22Rv1 (cell line): ENCODE data around the gene CDKN2A.

Experiments used
- H3K27ac ChIP-seq: fragments of 450-650 bp; 2 replicates; pipeline ENCODE4 v1.5.1; 2017
- ZFX ChIP-seq: fragments of 450-650 bp; IDR thresholded peaks from 2 replicates; pipeline ENCODE4 v1.6.1; 2017; ENCODE audit warnings: antibody characterized with exemption, borderline replicate concordance
- TF ChIP-seq, protein P1 (sequence below): fragments of 450-650 bp; IDR thresholded peaks from 2 replicates; pipeline ENCODE4 v1.5.1; 2017; ENCODE audit warnings: mild to moderate bottlenecking

CDKN2A gene

DNA sequence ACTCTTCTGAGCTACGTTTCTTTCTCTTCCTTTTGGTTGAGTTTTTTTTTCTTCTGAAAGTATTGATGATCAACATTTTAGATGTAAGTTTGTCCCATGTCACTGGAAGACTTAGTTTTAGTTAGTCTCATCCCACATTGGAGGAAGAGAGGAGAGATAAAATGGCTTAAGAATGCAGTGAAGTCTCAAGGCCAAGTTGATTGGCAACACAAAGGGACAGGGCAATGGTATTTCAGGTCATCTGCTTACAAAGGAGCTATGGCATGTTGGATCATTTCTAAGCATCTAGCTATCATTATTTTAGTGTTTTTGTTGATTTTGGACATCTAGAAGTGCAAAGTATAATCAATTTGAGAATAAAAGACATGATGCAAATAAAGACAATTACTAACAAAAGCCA, 58.6 kb downstream of the CDKN2A start:
- H3K27ac ChIP-seq: no peak overlapping the region
- no peak for TF ChIP-seq ZFX
- TF ChIP-seq, protein P1, sequence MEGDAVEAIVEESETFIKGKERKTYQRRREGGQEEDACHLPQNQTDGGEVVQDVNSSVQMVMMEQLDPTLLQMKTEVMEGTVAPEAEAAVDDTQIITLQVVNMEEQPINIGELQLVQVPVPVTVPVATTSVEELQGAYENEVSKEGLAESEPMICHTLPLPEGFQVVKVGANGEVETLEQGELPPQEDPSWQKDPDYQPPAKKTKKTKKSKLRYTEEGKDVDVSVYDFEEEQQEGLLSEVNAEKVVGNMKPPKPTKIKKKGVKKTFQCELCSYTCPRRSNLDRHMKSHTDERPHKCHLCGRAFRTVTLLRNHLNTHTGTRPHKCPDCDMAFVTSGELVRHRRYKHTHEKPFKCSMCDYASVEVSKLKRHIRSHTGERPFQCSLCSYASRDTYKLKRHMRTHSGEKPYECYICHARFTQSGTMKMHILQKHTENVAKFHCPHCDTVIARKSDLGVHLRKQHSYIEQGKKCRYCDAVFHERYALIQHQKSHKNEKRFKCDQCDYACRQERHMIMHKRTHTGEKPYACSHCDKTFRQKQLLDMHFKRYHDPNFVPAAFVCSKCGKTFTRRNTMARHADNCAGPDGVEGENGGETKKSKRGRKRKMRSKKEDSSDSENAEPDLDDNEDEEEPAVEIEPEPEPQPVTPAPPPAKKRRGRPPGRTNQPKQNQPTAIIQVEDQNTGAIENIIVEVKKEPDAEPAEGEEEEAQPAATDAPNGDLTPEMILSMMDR: no peak

DNA sequence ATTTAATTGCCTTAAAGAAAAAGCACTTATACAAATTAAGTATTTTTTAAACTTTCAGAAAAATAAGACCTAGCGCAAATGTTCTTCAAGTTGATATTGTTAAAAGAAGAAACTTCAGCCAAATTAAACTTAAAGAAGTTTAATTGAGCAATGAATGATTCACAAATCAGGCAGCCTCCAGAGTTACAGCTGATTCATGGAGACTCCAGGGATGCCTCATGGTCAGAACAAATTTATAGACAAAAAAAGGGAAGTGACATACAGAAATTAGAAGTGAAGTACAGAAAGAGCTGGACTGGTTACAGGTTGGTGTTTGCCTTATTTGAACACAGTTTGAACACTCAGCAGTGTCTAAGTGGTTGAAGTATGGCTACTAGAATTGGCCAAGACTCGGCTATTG, 60.3 kb downstream of the CDKN2A start:
- TF ChIP-seq, protein P1: no peak
- no peak for TF ChIP-seq ZFX
- H3K27ac ChIP-seq: no peak overlapping the region

DNA sequence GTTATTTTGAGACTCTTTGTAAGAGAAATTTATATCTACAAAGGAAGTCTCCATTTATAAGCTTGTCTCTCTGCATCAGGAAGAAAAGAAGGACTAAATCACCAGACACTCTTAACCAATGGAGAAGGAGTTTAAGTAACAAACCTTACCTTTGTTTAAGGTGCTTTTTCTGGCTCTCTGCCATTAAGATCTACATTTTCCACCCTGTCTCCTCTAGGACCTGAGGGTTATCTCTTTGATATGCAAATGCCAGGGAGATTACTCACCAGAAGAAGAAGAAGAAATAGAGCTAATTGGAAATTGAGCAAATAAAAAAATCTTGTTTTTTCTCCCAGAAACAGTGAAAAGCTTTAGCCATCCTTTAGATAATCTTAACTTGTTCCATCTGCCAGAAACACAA, 60.9 kb downstream of the CDKN2A start:
- H3K27ac ChIP-seq: no peak overlapping the region
- TF ChIP-seq, protein P1: no peak
- no peak for TF ChIP-seq ZFX

DNA sequence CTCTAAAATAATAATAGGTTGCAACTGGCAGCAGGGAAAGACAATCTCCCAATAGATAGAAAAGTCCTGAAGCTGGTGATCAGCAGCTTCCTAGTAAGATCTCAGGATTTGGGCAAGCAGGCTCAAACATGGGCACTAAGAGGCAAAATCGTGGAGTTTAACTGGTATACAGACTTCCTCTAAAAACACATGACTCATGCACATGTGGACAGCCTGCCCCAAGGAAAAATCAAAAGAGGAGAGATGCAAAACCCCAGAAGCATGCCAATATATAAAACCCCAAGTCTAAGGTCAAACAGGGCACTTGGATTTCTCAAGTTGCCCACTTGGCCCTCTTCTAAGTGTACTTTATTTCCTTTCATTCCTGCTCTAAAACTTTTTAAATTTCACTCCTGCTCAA, 62.8 kb downstream of the CDKN2A start:
- TF ChIP-seq ZFX: no peak
- TF ChIP-seq, protein P1: no peak
- H3K27ac ChIP-seq: no peak overlapping the region

DNA sequence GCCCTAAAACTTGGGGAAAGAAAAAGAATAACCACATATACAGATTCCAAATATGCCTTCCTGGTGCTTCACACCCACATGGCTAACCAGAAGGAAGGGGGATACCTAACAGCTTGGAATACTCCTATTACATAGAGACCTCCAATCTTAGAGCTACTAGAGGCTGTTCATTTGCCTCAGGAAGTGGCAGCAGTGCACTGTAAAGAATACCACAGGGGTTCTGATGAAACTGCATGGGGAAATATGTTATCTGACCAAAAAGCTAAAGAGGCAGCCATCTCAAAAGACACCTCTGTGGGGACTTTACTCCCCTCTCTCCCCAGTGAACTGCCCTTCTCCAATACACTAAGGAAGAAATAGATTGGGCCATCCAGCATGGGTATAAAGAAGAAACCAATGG, 66.4 kb downstream of the CDKN2A start:
- TF ChIP-seq, protein P1: no peak
- no peak for TF ChIP-seq ZFX
- no peak overlapping the region for H3K27ac ChIP-seq

DNA sequence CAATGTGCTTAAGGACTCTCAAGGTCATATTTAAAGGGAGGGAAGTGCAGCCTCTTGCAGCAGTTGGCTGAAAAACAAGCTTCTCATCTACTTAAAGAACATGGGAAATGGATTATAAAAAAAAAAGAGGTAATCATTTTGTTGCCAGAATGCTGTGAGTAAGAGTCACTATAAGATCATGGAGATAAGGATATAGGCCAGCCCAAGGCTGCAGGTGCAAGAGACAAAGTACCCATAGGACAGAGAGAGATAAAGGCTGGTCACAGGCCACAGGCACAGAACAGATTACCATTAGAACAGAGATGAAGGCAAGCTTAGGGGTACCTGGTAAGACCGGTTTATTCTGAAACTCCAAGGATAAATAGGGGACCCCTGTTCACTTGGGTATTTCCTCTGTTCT, 70.5 kb downstream of the CDKN2A start:
- TF ChIP-seq, protein P1: no peak
- TF ChIP-seq ZFX: no peak
- no peak overlapping the region for H3K27ac ChIP-seq

DNA sequence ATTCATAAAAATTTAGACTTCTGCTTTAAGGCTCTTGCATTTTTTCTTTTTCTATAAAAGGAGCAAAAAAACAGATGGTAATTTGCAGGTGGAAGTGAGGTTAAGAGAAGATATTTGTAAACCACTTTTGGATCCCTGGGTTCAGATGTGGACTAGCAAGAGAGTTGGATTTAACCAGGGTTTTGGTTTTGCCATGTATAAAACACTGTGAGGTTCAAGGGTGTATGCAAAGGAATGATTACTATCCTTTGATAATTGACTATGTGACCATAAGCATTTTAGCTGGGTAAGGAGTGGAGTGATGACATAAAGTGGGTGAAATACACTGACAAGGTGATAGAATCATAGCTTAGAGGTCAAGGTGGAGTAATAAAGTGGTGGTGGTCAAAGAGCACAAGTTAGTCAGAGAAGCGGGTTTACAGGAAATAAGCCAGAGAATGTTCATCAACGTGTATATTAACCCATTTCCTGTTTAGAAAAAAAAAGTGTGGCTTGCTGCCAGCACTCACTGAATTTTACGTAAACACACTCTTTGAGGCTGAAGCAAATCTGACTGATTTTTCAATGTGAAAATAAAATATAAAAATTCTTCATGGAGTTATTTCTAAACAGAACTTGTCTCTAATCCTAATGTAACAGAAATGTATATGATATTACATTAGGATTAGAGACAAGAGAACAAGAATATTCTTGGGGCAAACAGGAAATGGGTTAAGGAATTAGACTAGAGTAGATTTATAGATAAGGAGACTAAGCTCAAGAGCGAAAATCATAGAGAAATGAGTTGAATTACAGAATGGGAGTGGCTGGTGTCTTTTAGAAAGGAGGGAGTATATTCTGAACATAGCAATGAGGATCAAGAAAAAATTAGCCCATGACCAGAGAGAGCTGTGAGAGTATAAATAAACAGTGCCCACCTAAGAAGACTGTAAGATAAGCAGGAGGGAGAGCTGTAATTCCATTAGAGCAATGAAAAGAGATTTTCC, 74.5 kb downstream of the CDKN2A start:
- no peak overlapping the region for H3K27ac ChIP-seq
- TF ChIP-seq, protein P1: no peak
- no peak for TF ChIP-seq ZFX
